ENCODE measurements around the gene TNP2. TPM values are rescaled to one million over a fixed set of nuclear protein-coding genes. Genes with fewer than 3 reads are reported as not detected.

Gene TNP2
- total and polyA plus RNA-seq, 9 of the 15 experiments (the other 6 are each of a cell fraction or from before 2014, with no cell fraction given), result not detected

GRCh38 chr16:11258553-11259492 is 10.3 kb downstream of the TNP2 start:
- H3K79me2 ChIP-seq (ENCODE audit: control insufficient read depth, insufficient read depth, low read length), result peaks cover 18% of the 10 kb centered on the region
- BruUV-seq (replicated peaks), result no TSS peak
- H4K20me1 ChIP-seq (replicated peaks; ENCODE audit: control insufficient read depth, insufficient read depth, low read length), result peaks cover 11% of the 10 kb centered on the region; the same call in 1 of the 2 replicates
- no peak for FAIRE-seq
- in situ Hi-C loops (cut with MboI), result no loop called here
- no peak overlapping the region for H2AFZ ChIP-seq (ENCODE audit: low read depth, low read length)
- H3K4me3 ChIP-seq, result no peak overlapping the region
- H3K4me1 ChIP-seq (replicated peaks in 1 of 2; ENCODE audit: control insufficient read depth in 2 of 2, insufficient read depth in 2 of 2, low read length in 2 of 2), result peaks cover 18 to 35% of the 10 kb centered on the region in 2 experiments; a peak in 4 of 5 replicates
- no peaks in the 10 kb centered on the region for H3K9me3 ChIP-seq (replicated peaks; ENCODE audit: control insufficient read depth, insufficient read depth, low read depth, low read length)
- intact Hi-C loops (cut with micrococcal nuclease), result loop anchor here (10.0 kb wide), 2 partner anchors 54 to 124 kb away; no protein-coding TSS in a partner anchor
- peaks cover 0 to 15% of the 10 kb centered on the region in 2 experiments; a peak in 1 of 5 replicates for H3K27me3 ChIP-seq (ENCODE audit: control insufficient read depth in 2 of 2, insufficient read depth in 2 of 2, low read length in 2 of 2)
- ATAC-seq, result no peak
- peak overlapping the region in 1 of 2 experiments; percentile 44; a peak in 1 of 4 replicates for H3K9ac ChIP-seq (ENCODE audit: insufficient read depth in 1 of 2, low read depth in 2 of 2, low read length in 2 of 2)
- H3K27ac ChIP-seq (ENCODE audit: extremely low read depth, low read depth, low read length), result no peak overlapping the region
- WGBS (ENCODE audit: insufficient coverage, low coverage, missing lambda C conversion rate), result 40% methylated on average over 15 of the region's 15 CpGs
- DNase-seq (ENCODE audit: extremely low read depth in 1 of 4, low spot score in 3 of 4), result no peak
- H3K36me3 ChIP-seq (ENCODE audit: control insufficient read depth, insufficient read depth, low read length), result peaks cover 3% of the 10 kb centered on the region; the same call in 1 of the 3 replicates
- H3K4me2 ChIP-seq (ENCODE audit: insufficient read depth, low read length), result peak overlapping the region; percentile 29
- ChIA-PET POLR2A (interaction anchor here (0.7 to 0.9 kb wide), 2 partner anchors 8 to 210 kb away, joined by 3 to 5 read pairs; no protein-coding TSS in a partner anchor), CTCF (ENCODE audit: low intra/inter-chr PET ratio) (interaction anchor here (5.2 kb wide), 1 partner anchor 288 kb away, joined by 58 read pairs; no protein-coding TSS in a partner anchor)
- H3K9me1 ChIP-seq (ENCODE audit: control insufficient read depth, insufficient read depth, low read length), result no peaks in the 10 kb centered on the region
- TF ChIP-seq TBP (optimal IDR thresholded peaks at IDR 0.05; ENCODE audit: low read depth, low read length), result no peak
- TF ChIP-seq ZNF766 (CRISPR knock-in tag; conservative IDR thresholded peaks at IDR 0.05), result no peak
- TF ChIP-seq ZBED1 (IDR thresholded peaks at IDR 0.05), result no peak
- TF ChIP-seq MNT (conservative IDR thresholded peaks at IDR 0.05), result 0 out of 4 replicates have a peak, but pooled peaks of 1 of the 2 experiments have one; percentile 18
- TF ChIP-seq U2AF1 (optimal IDR thresholded peaks at IDR 0.05; ENCODE audit: low read depth, low read length), result no peak
- no peak for TF ChIP-seq CXXC5 (CRISPR knock-in tag; IDR thresholded peaks at IDR 0.05)
- no peak for TF ChIP-seq NFATC3 (IDR thresholded peaks at IDR 0.05)
- no peak for TF ChIP-seq FOXK1 (CRISPR knock-in tag; IDR thresholded peaks at IDR 0.05; ENCODE audit: borderline replicate concordance)
- TF ChIP-seq ETS2 (tag; IDR thresholded peaks at IDR 0.05; ENCODE audit: borderline replicate concordance, poor library complexity, severe bottlenecking), result no peak
- TF ChIP-seq CSDE1 (IDR thresholded peaks at IDR 0.05), result no peak
- TF ChIP-seq ZC3H11A (IDR thresholded peaks at IDR 0.05; ENCODE audit: low read depth, low read length), result no peak
- TF ChIP-seq PRMT5 (CRISPR knock-in tag; IDR thresholded peaks at IDR 0.05), result no peak
- no peak for TF ChIP-seq KDM1A (IDR thresholded peaks at IDR 0.05)
- no peak for TF ChIP-seq ZNF592 (IDR thresholded peaks at IDR 0.05)
- no peak for TF ChIP-seq GTF2A2 (tag; IDR thresholded peaks at IDR 0.05)

Data from K562 (cell line).